Trophoblast cell (in vitro differentiated cells and primary cell): ENCODE results near the gene CALB2.

ENCODE experiments used
- DNase-seq, 2 donors: peaks; one replicate each; pipeline ENCODE4 v3.0.0-alpha.2; 2016
- H2AFZ ChIP-seq: 2 replicates; pipeline ENCODE4 v1.6.1; 2013; ENCODE audit warnings: low read length, moderate library complexity, mild to moderate bottlenecking; ENCODE audit not compliant: insufficient read depth, poor library complexity
- H2AK5ac ChIP-seq: 2 replicates; pipeline ENCODE4 v1.6.1; 2013; ENCODE audit warnings: mild to moderate bottlenecking, low read length
- H2BK120ac ChIP-seq: 2 replicates; pipeline ENCODE4 v1.6.1; 2013; ENCODE audit warnings: low read length, mild to moderate bottlenecking, moderate library complexity; ENCODE audit not compliant: insufficient read depth, poor library complexity
- H2BK12ac ChIP-seq: 2 replicates; pipeline ENCODE4 v1.6.1; 2013; ENCODE audit warnings: mild to moderate bottlenecking, low read length, moderate library complexity
- H2BK5ac ChIP-seq: 2 replicates; pipeline ENCODE4 v1.6.1; 2013; ENCODE audit warnings: low read length, low read depth, moderate library complexity, mild to moderate bottlenecking; ENCODE audit not compliant: poor library complexity
- H3K14ac ChIP-seq: 2 replicates; pipeline ENCODE4 v1.6.1; 2013; ENCODE audit warnings: mild to moderate bottlenecking, low read length
- H3K18ac ChIP-seq: 2 replicates; pipeline ENCODE4 v1.6.1; 2013; ENCODE audit warnings: mild to moderate bottlenecking, low read length
- H3K23ac ChIP-seq: 2 replicates; pipeline ENCODE4 v1.6.1; 2013; ENCODE audit warnings: low read length
- H3K27ac ChIP-seq: 2 replicates; pipeline ENCODE4 v1.5.1; 2013; ENCODE audit warnings: low read depth, mild to moderate bottlenecking, inconsistent platforms, low read length, moderate library complexity
- H3K27me3 ChIP-seq: 2 replicates; pipeline ENCODE4 v1.6.1; 2013; ENCODE audit warnings: inconsistent platforms, mild to moderate bottlenecking, low read length, moderate library complexity; ENCODE audit not compliant: insufficient read depth
- H3K36me3 ChIP-seq, 2 experiments: 1 replicate in 1 of 2; 2 replicates in 1 of 2; pipeline ENCODE4 v1.6.1; 2013; ENCODE audit warnings: low read length in 2 of 2, mild to moderate bottlenecking in 2 of 2, moderate library complexity in 1 of 2; ENCODE audit not compliant: insufficient read depth in 2 of 2, control insufficient read depth in 1 of 2
- H3K4ac ChIP-seq: 2 replicates; pipeline ENCODE4 v1.6.1; 2013; ENCODE audit warnings: low read depth, mild to moderate bottlenecking, low read length, moderate library complexity
- H3K4me1 ChIP-seq, 2 experiments: 1 replicate in 1 of 2; 2 replicates in 1 of 2; pipeline ENCODE4 v1.6.1; 2013; ENCODE audit warnings: low read length in 2 of 2, mild to moderate bottlenecking in 2 of 2, moderate library complexity in 1 of 2; ENCODE audit not compliant: insufficient read depth in 2 of 2, control insufficient read depth in 1 of 2
- H3K4me2 ChIP-seq: 2 replicates; pipeline ENCODE4 v1.6.1; 2013; ENCODE audit warnings: inconsistent platforms, mild to moderate bottlenecking, low read length, moderate library complexity
- H3K4me3 ChIP-seq: 2 replicates; pipeline ENCODE4 v1.5.1; 2013; ENCODE audit warnings: mild to moderate bottlenecking, low read depth, low read length, inconsistent platforms
- H3K79me1 ChIP-seq: one replicate; pipeline ENCODE4 v1.6.1; 2013; ENCODE audit warnings: low read length
- H3K79me2 ChIP-seq: 2 replicates; pipeline ENCODE4 v1.6.1; 2013; ENCODE audit warnings: low read length, mild to moderate bottlenecking; ENCODE audit not compliant: control insufficient read depth, insufficient read depth, poor library complexity
- H3K9ac ChIP-seq: 2 replicates; pipeline ENCODE4 v1.6.1; 2013; ENCODE audit warnings: mild to moderate bottlenecking, low read length
- H3K9me3 ChIP-seq: 2 replicates; pipeline ENCODE4 v1.6.1; 2013; ENCODE audit warnings: low read depth, mild to moderate bottlenecking, control low read depth, inconsistent platforms, low read length; ENCODE audit not compliant: insufficient read depth
- H4K12ac ChIP-seq: 2 replicates; pipeline ENCODE4 v1.6.1; 2013; ENCODE audit warnings: low read depth, mild to moderate bottlenecking, low read length, moderate library complexity
- H4K8ac ChIP-seq: 2 replicates; pipeline ENCODE4 v1.6.1; 2013; ENCODE audit warnings: low read depth, mild to moderate bottlenecking, low read length, moderate library complexity
- H4K91ac ChIP-seq: one replicate; pipeline ENCODE4 v1.6.1; 2013; ENCODE audit warnings: low read depth, mild to moderate bottlenecking, low read length, moderate library complexity
- WGBS: extraction: QIAGEN DNeasy Blood & Tissue Kit; methylation state at CpG from one replicate; pipeline ENCODE4 v1.1.7; 2013; ENCODE audit warnings: missing lambda C conversion rate; ENCODE audit not compliant: insufficient read length, insufficient coverage; ENCODE audit errors: extremely low coverage; 5-methylcytosine and 5-hydroxymethylcytosine counted together

The CALB2 gene

GRCh38 chr16:71428385-71428784 is 69.9 kb downstream of the CALB2 start:
- Histone ChIP-seq H3K9ac (no peak overlapping the region), H4K8ac (no peak overlapping the region)

GRCh38 chr16:71428883-71429282 is 70.4 kb downstream of the CALB2 start:
- no CpG with 5 or more reads among the region's 2 CpGs for WGBS
- Histone ChIP-seq H3K4me2 (no peak overlapping the region), H3K18ac (no peak overlapping the region), H4K8ac (no peak overlapping the region), H3K79me2 (no peaks in the 10 kb centered on the region), H2BK120ac (no peak overlapping the region), H4K91ac (no peak overlapping the region), H2AFZ (no peak overlapping the region), H2BK5ac (no peak overlapping the region), H4K12ac (no peak overlapping the region), H3K27me3 (peaks cover 2% of the 10 kb centered on the region), H3K79me1 (no peaks in the 10 kb centered on the region), H3K4me1 (peaks cover 4 to 8% of the 10 kb centered on the region in 2 experiments), H3K9ac (no peak overlapping the region), H3K14ac (no peak overlapping the region), H3K27ac (peak overlapping the region; percentile 7), H3K9me3 (peaks cover 6% of the 10 kb centered on the region), H3K23ac (no peak overlapping the region), H3K4me3 (no peak overlapping the region), H3K36me3 (no peaks in the 10 kb centered on the region), H2AK5ac (no peak overlapping the region), H2BK12ac (no peak overlapping the region), H3K4ac (no peak overlapping the region)
- peak; percentile 97 to 99 for DNase-seq

More at GRCh38 chr16:71428385-71428784, 69.9 kb downstream of the CALB2 start:
- peaks cover 2% of the 10 kb centered on the region for H3K27me3 ChIP-seq
- peaks cover 4 to 8% of the 10 kb centered on the region in 2 experiments for H3K4me1 ChIP-seq
- H2BK120ac ChIP-seq = no peak overlapping the region
- H3K18ac ChIP-seq = no peak overlapping the region
- H3K23ac ChIP-seq = no peak overlapping the region
- H3K14ac ChIP-seq = no peak overlapping the region
- peaks cover 7% of the 10 kb centered on the region for H3K9me3 ChIP-seq
- H2BK5ac ChIP-seq = no peak overlapping the region
- no peak overlapping the region for H3K27ac ChIP-seq
- H2BK12ac ChIP-seq = no peak overlapping the region
- no peak overlapping the region for H2AK5ac ChIP-seq
- H3K4me2 ChIP-seq = no peak overlapping the region
- H3K36me3 ChIP-seq = no peaks in the 10 kb centered on the region
- no peaks in the 10 kb centered on the region for H3K79me1 ChIP-seq
- no peak overlapping the region for H4K91ac ChIP-seq
- no peaks in the 10 kb centered on the region for H3K79me2 ChIP-seq
- no peak overlapping the region for H3K4ac ChIP-seq
- H3K4me3 ChIP-seq = no peak overlapping the region
- H2AFZ ChIP-seq = no peak overlapping the region
- H4K12ac ChIP-seq = no peak overlapping the region
- DNase-seq = no peak

GRCh38 chr16:71429581-71429980 is 71.1 kb downstream of the CALB2 start:
- Histone ChIP-seq H3K79me1 (no peaks in the 10 kb centered on the region), H3K36me3 (no peaks in the 10 kb centered on the region), H3K23ac (no peak overlapping the region), H2BK12ac (no peak overlapping the region), H3K4ac (no peak overlapping the region), H2AFZ (no peak overlapping the region), H2BK120ac (no peak overlapping the region), H3K14ac (no peak overlapping the region), H3K27ac (peak overlapping the region; percentile 7), H2BK5ac (no peak overlapping the region), H3K4me3 (no peak overlapping the region), H4K91ac (no peak overlapping the region), H3K9ac (no peak overlapping the region), H3K27me3 (peaks cover 2% of the 10 kb centered on the region), H3K79me2 (no peaks in the 10 kb centered on the region), H3K4me1 (peaks cover 4 to 8% of the 10 kb centered on the region in 2 experiments), H3K18ac (no peak overlapping the region), H2AK5ac (no peak overlapping the region), H3K9me3 (peaks cover 5% of the 10 kb centered on the region), H3K4me2 (no peak overlapping the region), H4K8ac (no peak overlapping the region), H4K12ac (no peak overlapping the region)
- peak; percentile 20 to 91 for DNase-seq
- no CpG with 5 or more reads among the region's 3 CpGs for WGBS

GRCh38 chr16:71430744-71431143 is 72.2 kb downstream of the CALB2 start:
- no peak overlapping the region for H4K8ac ChIP-seq
- no CpG with 5 or more reads among the region's 6 CpGs for WGBS

More at GRCh38 chr16:71430744-71431143, 72.2 kb downstream of the CALB2 start:
- no peak overlapping the region for H3K27ac ChIP-seq
- H3K18ac ChIP-seq = no peak overlapping the region
- no peaks in the 10 kb centered on the region for H3K79me2 ChIP-seq
- H2AFZ ChIP-seq = no peak overlapping the region
- no peaks in the 10 kb centered on the region for H3K36me3 ChIP-seq
- peaks cover 2% of the 10 kb centered on the region for H3K27me3 ChIP-seq
- no peak overlapping the region for H3K4me3 ChIP-seq
- peaks cover 5% of the 10 kb centered on the region for H3K9me3 ChIP-seq
- peaks cover 3 to 7% of the 10 kb centered on the region in 2 experiments for H3K4me1 ChIP-seq
- H3K23ac ChIP-seq = no peak overlapping the region
- H3K4me2 ChIP-seq = no peak overlapping the region
- H3K79me1 ChIP-seq = no peaks in the 10 kb centered on the region
- H2BK5ac ChIP-seq = no peak overlapping the region
- H4K12ac ChIP-seq = no peak overlapping the region
- H4K91ac ChIP-seq = no peak overlapping the region
- no peak overlapping the region for H2AK5ac ChIP-seq
- H3K14ac ChIP-seq = no peak overlapping the region
- no peak overlapping the region for H3K9ac ChIP-seq
- no peak for DNase-seq
- H3K4ac ChIP-seq = no peak overlapping the region
- H2BK12ac ChIP-seq = no peak overlapping the region
- H2BK120ac ChIP-seq = no peak overlapping the region
